GM13976 (cell line): ENCODE data around the gene CD58.

Source experiments
- DNase-seq: peaks from one replicate; pipeline ENCODE4 v3.0.0; 2012; ENCODE audit warnings: low spot score
- CTCF ChIP-seq: IDR thresholded peaks from 2 replicates; pipeline ENCODE4 v1.5.1; 2012; ENCODE audit warnings: borderline replicate concordance, mild to moderate bottlenecking; ENCODE audit not compliant: insufficient read depth; ENCODE audit errors: extremely low read depth, missing control alignments, control extremely low read depth
- in situ Hi-C: fragments of 300-500 bp; cut with MboI; formaldehyde crosslinking; loops from one replicate; pipeline ENCODE4 v1.12.0; 2022; ENCODE audit warnings: low sequenced_read_pairs, mixed read lengths, inconsistent platforms; ENCODE audit not compliant: unreplicated experiment

Gene CD58

DNA sequence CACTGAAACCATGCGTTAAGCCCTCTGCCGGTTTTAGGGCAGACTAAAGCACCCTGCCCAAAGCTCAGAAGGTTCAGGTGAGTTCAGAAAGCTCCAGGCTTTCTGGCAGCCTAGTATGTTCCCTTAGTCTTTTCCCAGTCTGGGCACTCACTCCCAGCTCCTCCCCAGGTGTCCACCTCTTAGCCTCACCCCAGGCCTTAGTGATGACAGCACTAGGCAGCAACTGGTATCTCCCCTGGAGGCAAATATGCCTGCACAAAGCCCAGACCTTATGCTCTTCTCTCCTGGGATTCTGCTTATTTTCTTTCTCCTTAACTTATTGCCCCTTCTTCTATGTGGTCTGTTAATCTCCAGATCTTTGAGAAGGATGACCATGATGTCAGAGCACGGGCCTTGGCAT, 80.2 kb downstream of the CD58 start:
- TF ChIP-seq CTCF = no peak
- no peak for DNase-seq
- in situ Hi-C loops = loop anchor here (10.0 to 25.0 kb wide), 2 partner anchors 336 to 678 kb away; no protein-coding TSS in a partner anchor

GRCh38 chr1:116489231-116489697, 81.6 kb downstream of the CD58 start:
- no peak for DNase-seq
- in situ Hi-C loops = loop anchor here (10.0 to 25.0 kb wide), 3 partner anchors 124 to 677 kb away; no protein-coding TSS in a partner anchor
- TF ChIP-seq CTCF = no peak

DNA sequence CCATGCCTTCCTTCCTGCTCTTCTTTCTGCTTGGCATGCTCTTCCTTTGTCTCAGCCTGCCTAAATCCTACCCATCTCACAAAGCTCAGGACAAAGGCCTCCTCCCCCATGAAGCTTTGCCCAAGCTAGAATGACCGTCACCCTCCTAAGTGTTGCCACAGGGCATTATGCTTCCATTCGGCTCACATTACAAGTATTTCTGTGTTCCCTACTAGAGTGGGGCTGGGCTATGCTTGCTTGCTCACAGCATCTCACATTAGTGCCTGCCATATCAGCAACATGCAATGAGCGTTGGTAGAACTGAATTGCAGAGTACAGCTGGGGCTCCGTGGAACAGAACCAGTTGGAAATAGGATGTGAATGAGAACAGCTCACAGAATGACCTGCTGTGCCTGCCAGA, 82.8 kb downstream of the CD58 start:
- DNase-seq = no peak
- in situ Hi-C loops = loop anchor here (10.0 to 25.0 kb wide), 3 partner anchors 123 to 676 kb away; no protein-coding TSS in a partner anchor
- TF ChIP-seq CTCF = no peak

DNA sequence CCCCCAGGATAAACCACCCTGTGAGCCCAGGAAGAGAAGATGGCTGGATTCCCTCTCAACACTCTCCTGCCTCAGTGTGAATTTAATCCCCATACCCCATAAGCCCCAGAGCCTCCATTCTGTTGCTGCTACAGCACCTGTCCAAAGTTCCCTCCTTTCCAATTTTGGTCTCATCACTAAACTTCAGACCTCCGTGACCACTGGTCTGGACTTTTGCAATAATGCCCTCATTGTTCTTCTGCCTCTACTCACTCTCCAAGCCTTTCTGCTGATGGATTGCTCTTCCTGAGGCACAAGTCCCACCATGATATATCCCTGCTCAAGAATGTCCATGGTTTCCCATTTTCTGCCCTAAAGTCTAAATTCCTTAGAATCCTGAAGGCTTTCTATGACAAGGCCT, 83.2 kb downstream of the CD58 start:
- in situ Hi-C loops = loop anchor here (10.0 to 25.0 kb wide), 3 partner anchors 123 to 675 kb away; no protein-coding TSS in a partner anchor
- no peak for TF ChIP-seq CTCF
- DNase-seq = no peak

GRCh38 chr1:116487031-116487430, 83.8 kb downstream of the CD58 start:
- in situ Hi-C loops = loop anchor here (10.0 to 25.0 kb wide), 3 partner anchors 122 to 675 kb away; no protein-coding TSS in a partner anchor
- DNase-seq = no peak
- no peak for TF ChIP-seq CTCF

DNA sequence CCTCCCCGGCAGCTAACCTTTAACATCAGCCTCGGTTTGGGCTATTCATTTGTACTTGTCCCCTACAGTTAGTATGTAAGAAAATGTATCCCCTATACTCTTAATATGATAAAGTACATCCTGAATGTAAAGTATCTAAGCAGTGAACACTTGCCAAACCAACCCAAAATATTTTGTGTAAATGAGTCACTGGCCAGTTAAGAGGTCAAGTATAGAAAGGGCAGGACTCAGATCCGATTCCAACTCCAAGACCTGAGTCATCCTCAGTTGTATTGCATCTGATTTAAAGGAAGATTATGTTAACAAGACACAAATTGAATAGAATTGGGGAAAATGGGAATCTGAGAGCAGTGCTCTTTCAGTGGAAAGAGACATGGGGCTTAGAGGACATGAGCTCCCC, 84.4 kb downstream of the CD58 start:
- no peak for DNase-seq
- in situ Hi-C loops = loop anchor here (10.0 to 25.0 kb wide), 3 partner anchors 122 to 674 kb away; no protein-coding TSS in a partner anchor
- no peak for TF ChIP-seq CTCF
